Measurements from ENCODE around the gene RNF44. TPM values are rescaled to one million over a fixed set of nuclear protein-coding genes. Genes with fewer than 3 reads are reported as not detected.

The RNF44 gene
- total RNA-seq, 6 experiments from 2014 or later: 10.6 to 13.4 (median 11.3) TPM

DNA sequence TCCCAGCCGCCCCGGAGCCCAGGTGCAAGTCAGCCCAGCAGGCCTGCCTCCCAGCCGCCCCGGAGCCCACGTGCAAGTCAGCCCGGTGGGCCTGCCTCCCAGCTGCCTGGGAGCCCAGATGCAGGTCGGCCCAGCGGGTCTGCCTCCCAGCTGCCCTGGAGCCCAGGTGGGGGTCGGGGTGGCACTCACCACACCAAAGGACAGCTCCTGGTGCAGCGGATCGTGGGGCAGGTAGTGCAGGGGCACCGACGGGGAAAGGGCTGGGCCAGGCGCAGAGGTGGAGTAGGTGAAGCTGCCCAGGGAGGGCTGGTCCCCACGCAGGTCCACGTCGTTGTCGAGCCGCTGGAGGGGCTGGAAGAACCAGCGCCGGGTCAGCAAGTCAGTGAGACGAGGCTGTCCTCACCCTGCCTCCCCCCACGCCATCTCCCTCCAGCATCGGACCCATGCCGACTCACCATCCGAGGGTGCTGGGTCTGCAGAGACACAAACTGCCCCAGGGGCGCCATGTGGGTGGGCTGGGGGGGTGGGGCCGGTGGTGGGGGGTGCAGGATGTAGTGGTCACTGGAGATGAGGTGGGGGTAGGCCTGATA is 6.7 kb downstream of the RNF44 start:
- H3K27me3 Mint-ChIP-seq (ENCODE audit: insufficient read depth): no peaks in the 10 kb centered on the region
- peaks cover 24% of the 10 kb centered on the region for H3K4me1 Mint-ChIP-seq (ENCODE audit: low read depth)
- no peak for DNase-seq
- H3K36me3 Mint-ChIP-seq (ENCODE audit: low read depth): no peaks in the 10 kb centered on the region
- no peak overlapping the region for H3K27ac Mint-ChIP-seq
- no peaks in the 10 kb centered on the region for H3K9me3 Mint-ChIP-seq
- TF ChIP-seq, protein P1, sequence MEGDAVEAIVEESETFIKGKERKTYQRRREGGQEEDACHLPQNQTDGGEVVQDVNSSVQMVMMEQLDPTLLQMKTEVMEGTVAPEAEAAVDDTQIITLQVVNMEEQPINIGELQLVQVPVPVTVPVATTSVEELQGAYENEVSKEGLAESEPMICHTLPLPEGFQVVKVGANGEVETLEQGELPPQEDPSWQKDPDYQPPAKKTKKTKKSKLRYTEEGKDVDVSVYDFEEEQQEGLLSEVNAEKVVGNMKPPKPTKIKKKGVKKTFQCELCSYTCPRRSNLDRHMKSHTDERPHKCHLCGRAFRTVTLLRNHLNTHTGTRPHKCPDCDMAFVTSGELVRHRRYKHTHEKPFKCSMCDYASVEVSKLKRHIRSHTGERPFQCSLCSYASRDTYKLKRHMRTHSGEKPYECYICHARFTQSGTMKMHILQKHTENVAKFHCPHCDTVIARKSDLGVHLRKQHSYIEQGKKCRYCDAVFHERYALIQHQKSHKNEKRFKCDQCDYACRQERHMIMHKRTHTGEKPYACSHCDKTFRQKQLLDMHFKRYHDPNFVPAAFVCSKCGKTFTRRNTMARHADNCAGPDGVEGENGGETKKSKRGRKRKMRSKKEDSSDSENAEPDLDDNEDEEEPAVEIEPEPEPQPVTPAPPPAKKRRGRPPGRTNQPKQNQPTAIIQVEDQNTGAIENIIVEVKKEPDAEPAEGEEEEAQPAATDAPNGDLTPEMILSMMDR (IDR thresholded peaks at IDR 0.05): no peak
- H3K4me3 Mint-ChIP-seq: no peak overlapping the region

- peaks cover 16% of the 10 kb centered on the region for H3K4me1 Mint-ChIP-seq (ENCODE audit: low read depth)
Observed at GRCh38 chr5:176529741-176530141, 7.5 kb downstream of the RNF44 start.

GRCh38 chr5:176529116-176529740 is 8.0 kb downstream of the RNF44 start:
- Mint-ChIP-seq H3K27me3 (ENCODE audit: insufficient read depth) (no peaks in the 10 kb centered on the region), H3K27ac (no peak overlapping the region), H3K36me3 (ENCODE audit: low read depth) (no peaks in the 10 kb centered on the region), H3K4me3 (no peak overlapping the region), H3K9me3 (no peaks in the 10 kb centered on the region), H3K4me1 (ENCODE audit: low read depth) (peaks cover 11% of the 10 kb centered on the region)
- no peak for DNase-seq
- TF ChIP-seq, protein P1 (IDR thresholded peaks at IDR 0.05): no peak

More at GRCh38 chr5:176529741-176530141, 7.5 kb downstream of the RNF44 start:
- Mint-ChIP-seq H3K36me3 (ENCODE audit: low read depth) (no peaks in the 10 kb centered on the region), H3K9me3 (no peaks in the 10 kb centered on the region), H3K27me3 (ENCODE audit: insufficient read depth) (no peaks in the 10 kb centered on the region), H3K27ac (no peak overlapping the region), H3K4me3 (no peak overlapping the region)
- TF ChIP-seq, protein P1 (IDR thresholded peaks at IDR 0.05): no peak
- no peak for DNase-seq

GRCh38 chr5:176528761-176529115 is 8.5 kb downstream of the RNF44 start:
- H3K4me1 Mint-ChIP-seq (ENCODE audit: low read depth): peaks cover 6% of the 10 kb centered on the region; the same call in 1 of the 2 replicates
- H3K27me3 Mint-ChIP-seq (ENCODE audit: insufficient read depth): no peaks in the 10 kb centered on the region
- DNase-seq: no peak

DNA sequence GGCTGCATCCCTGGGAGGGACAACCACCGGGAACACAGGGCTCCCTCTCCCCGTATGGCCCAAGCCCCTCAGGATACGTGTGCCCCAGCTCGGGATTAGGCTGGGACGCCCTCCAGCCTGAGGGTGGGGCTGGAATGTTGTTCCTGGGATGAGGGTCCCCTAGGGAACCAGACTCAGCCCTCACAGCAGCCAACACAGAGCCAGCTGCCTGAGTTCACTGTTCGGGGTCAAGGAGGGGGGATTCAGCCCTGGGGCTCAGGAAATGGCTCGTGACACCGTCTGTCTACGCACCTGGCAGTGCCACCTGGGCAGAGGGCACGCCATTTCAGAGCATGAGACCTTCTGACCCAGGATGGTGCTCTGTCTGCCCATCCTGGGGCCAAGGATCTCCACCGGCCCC is 8.9 kb downstream of the RNF44 start:
- H3K27me3 Mint-ChIP-seq (ENCODE audit: insufficient read depth): no peaks in the 10 kb centered on the region
- no peaks in the 10 kb centered on the region for H3K9me3 Mint-ChIP-seq
- no peak overlapping the region for H3K27ac Mint-ChIP-seq
- TF ChIP-seq, protein P1 (IDR thresholded peaks at IDR 0.05): no peak
- H3K4me3 Mint-ChIP-seq: no peak overlapping the region
- DNase-seq: no peak
- no peaks in the 10 kb centered on the region for H3K36me3 Mint-ChIP-seq (ENCODE audit: low read depth)
- peaks cover 2% of the 10 kb centered on the region; the same call in 1 of the 2 replicates for H3K4me1 Mint-ChIP-seq (ENCODE audit: low read depth)

More at GRCh38 chr5:176528761-176529115, 8.5 kb downstream of the RNF44 start:
- Mint-ChIP-seq H3K9me3 (no peaks in the 10 kb centered on the region), H3K36me3 (ENCODE audit: low read depth) (no peaks in the 10 kb centered on the region), H3K4me3 (no peak overlapping the region), H3K27ac (no peak overlapping the region)
- TF ChIP-seq, protein P1 (IDR thresholded peaks at IDR 0.05): no peak

Data from HFFc6 (cell line).